ENCODE data around the gene UBASH3A. TPM values are rescaled to one million over a fixed set of nuclear protein-coding genes. Genes with fewer than 3 reads are reported as not detected.

The UBASH3A gene
- polyA plus RNA-seq, 2 of the 4 experiments (the other 2 are of a cell fraction): not detected

- H3K4me1 ChIP-seq: no peaks in the 10 kb centered on the region; the same call in 2 of the 3 replicates
- no peak overlapping the region for H3K4me2 ChIP-seq
- H3K9me3 ChIP-seq: no peaks in the 10 kb centered on the region
- ChIA-PET CTCF (no interaction called here), POLR2A (no interaction called here)
- no peak for FAIRE-seq
- no peak for ATAC-seq
- WGBS (ENCODE audit: missing lambda C conversion rate): 86% methylated on average over 12 of the region's 23 CpGs
- H3K27ac ChIP-seq: no peak overlapping the region
- H3K4me3 ChIP-seq: no peak overlapping the region
- DNase-seq (ENCODE audit: low read depth in 1 of 2, low spot score in 1 of 2): no peak
- TF ChIP-seq PBX3 (IDR thresholded peaks at IDR 0.05) (no peak), SREBF2 (IDR thresholded peaks at IDR 0.05) (no peak), FOXS1 (CRISPR knock-in tag; IDR thresholded peaks at IDR 0.05) (no peak), NR3C1 (IDR thresholded peaks at IDR 0.05) (no peak), POLR2AphosphoS2 (conservative IDR thresholded peaks at IDR 0.05; ENCODE audit: low read length) (no peak), BCL3 (IDR thresholded peaks at IDR 0.05) (no peak), ESRRA (IDR thresholded peaks at IDR 0.05; ENCODE audit: borderline replicate concordance, low read length) (no peak), RFX5 (IDR thresholded peaks at IDR 0.05) (no peak), MAZ (IDR thresholded peaks at IDR 0.05; ENCODE audit: borderline replicate concordance, low read depth, low read length) (no peak), CBX2 (IDR thresholded peaks at IDR 0.05; ENCODE audit: borderline replicate concordance, low read depth) (no peak), REST (IDR thresholded peaks at IDR 0.05) (no peak), JUN (IDR thresholded peaks at IDR 0.05) (no peak), BHLHE40 (IDR thresholded peaks at IDR 0.05; ENCODE audit: low read depth, low read length) (no peak), FOSB (CRISPR knock-in tag; IDR thresholded peaks at IDR 0.05) (no peak), USF2 (IDR thresholded peaks at IDR 0.05) (no peak), PHF8 (IDR thresholded peaks at IDR 0.05; ENCODE audit: borderline replicate concordance, low read depth) (no peak), CHD2 (IDR thresholded peaks at IDR 0.05; ENCODE audit: low read length, partially characterized antibody) (no peak), CEBPB (IDR thresholded peaks at IDR 0.05) (no peak), RARB (CRISPR knock-in tag; IDR thresholded peaks at IDR 0.05) (no peak), TFCP2L1 (CRISPR knock-in tag; IDR thresholded peaks at IDR 0.05) (no peak)
Observed at GRCh38 chr21:42374864-42375499, 28.7 kb upstream of the UBASH3A start.

GRCh38 chr21:42375506-42375905 is 28.2 kb upstream of the UBASH3A start:
- no peak overlapping the region for H3K4me3 ChIP-seq
- CTCF ChIA-PET: interaction anchor here (1.0 kb wide), 1 partner anchor 66 kb away, joined by 4 read pairs; no protein-coding TSS in a partner anchor
- H3K4me1 ChIP-seq: no peaks in the 10 kb centered on the region; the same call in 2 of the 3 replicates
- POLR2A ChIA-PET: no interaction called here
- no peak for FAIRE-seq
- H3K9me3 ChIP-seq: no peaks in the 10 kb centered on the region
- H3K4me2 ChIP-seq: no peak overlapping the region
- no peak for DNase-seq (ENCODE audit: low read depth in 1 of 2, low spot score in 1 of 2)
- 69% methylated on average over 7 of the region's 11 CpGs for WGBS (ENCODE audit: missing lambda C conversion rate)
- TF ChIP-seq FOSB (CRISPR knock-in tag; IDR thresholded peaks at IDR 0.05): no peak
- TF ChIP-seq MAX (IDR thresholded peaks at IDR 0.05): no peak
- TF ChIP-seq E2F6 (IDR thresholded peaks at IDR 0.05; ENCODE audit: borderline replicate concordance, low read depth): no peak
- TF ChIP-seq PHF8 (IDR thresholded peaks at IDR 0.05; ENCODE audit: borderline replicate concordance, low read depth): no peak
- TF ChIP-seq ZSCAN20 (CRISPR knock-in tag; IDR thresholded peaks at IDR 0.05): no peak
- no peak for TF ChIP-seq CEBPB (IDR thresholded peaks at IDR 0.05)
- TF ChIP-seq PBX3 (IDR thresholded peaks at IDR 0.05): no peak
- no peak for ATAC-seq
- H3K27ac ChIP-seq: no peak overlapping the region

All from A549 (cell line).